H1 (cell line): ENCODE data around the gene SEMA6A. TPM values are rescaled to one million over a fixed set of nuclear protein-coding genes. Genes with fewer than 3 reads are reported as not detected.

Source experiments
- CTCF ChIA-PET: fragments of 300-600 bp; sonication (Branson Sonifier 250); formaldehyde crosslinking; loops from one replicate; lab custom pipeline; 2021; ENCODE audit not compliant: partially characterized antibody; lab: Charles Lee
- POLR2A ChIA-PET: fragments of 300-600 bp; sonication (Branson Sonifier 250); formaldehyde crosslinking; loops from one replicate; lab custom pipeline; 2021; ENCODE audit warnings: inconsistent platforms; ENCODE audit not compliant: partially characterized antibody; lab: Charles Lee
- DNase-seq, 2 experiments: peaks; one replicate each; pipeline versions ENCODE4 v3.0.0 to v3.0.0-alpha.2; 2010 to 2022; ENCODE audit warnings: low spot score in 2 of 2, low read depth in 1 of 2, mixed read lengths in 1 of 2
- FAIRE-seq: peaks from 2 replicates; lab custom pipeline; 2011; peaks lifted over from hg19 to GRCh38; lab: Jason Lieb, UNC
- H2AFZ ChIP-seq: 2 replicates; pipeline ENCODE4 v1.8.1; 2012; ENCODE audit warnings: low read length, inconsistent platforms
- H2AK5ac ChIP-seq: 2 replicates; pipeline ENCODE4 v1.6.1; 2013; ENCODE audit warnings: low read depth, low read length
- H2BK120ac ChIP-seq: replicated peaks from 2 replicates; pipeline ENCODE3; 2013; ENCODE audit warnings: low read depth, low read length, inconsistent platforms
- H2BK12ac ChIP-seq: 2 replicates; pipeline ENCODE4 v1.6.1; 2013; ENCODE audit warnings: low read depth, low read length
- H2BK15ac ChIP-seq: 2 replicates; pipeline ENCODE4 v1.6.1; 2013; ENCODE audit warnings: low read length
- H2BK20ac ChIP-seq: 2 replicates; pipeline ENCODE4 v1.6.1; 2013; ENCODE audit warnings: low read length
- H2BK5ac ChIP-seq: 2 replicates; pipeline ENCODE4 v1.6.1; 2013; ENCODE audit warnings: low read depth, low read length
- H3K14ac ChIP-seq: 2 replicates; pipeline ENCODE4 v1.6.1; 2013; ENCODE audit warnings: inconsistent platforms; ENCODE audit not compliant: insufficient read length
- H3K18ac ChIP-seq: 2 replicates; pipeline ENCODE4 v1.6.1; 2013; ENCODE audit warnings: low read length; ENCODE audit errors: extremely low read depth
- H3K23ac ChIP-seq: 2 replicates; pipeline ENCODE4 v1.6.1; 2013; ENCODE audit warnings: inconsistent platforms; ENCODE audit not compliant: insufficient read length
- H3K23me2 ChIP-seq: 2 replicates; pipeline ENCODE4 v1.6.1; 2013; ENCODE audit warnings: low read depth, low read length
- H3K27ac ChIP-seq: 2 replicates; pipeline ENCODE4 v1.6.1; 2011; ENCODE audit warnings: low read depth, low read length, inconsistent platforms
- H3K27me3 ChIP-seq, 4 experiments: replicated peaks in 1 of 4; 1 replicate in 1 of 4; 2 replicates in 3 of 4; pipeline versions ENCODE4 v1.6.1 to v1.8.1; 2011 to 2013; ENCODE audit warnings: low read length in 3 of 4, mild to moderate bottlenecking in 3 of 4, inconsistent platforms in 2 of 4, mixed read lengths in 2 of 4, moderate library complexity in 1 of 4; ENCODE audit not compliant: control insufficient read depth in 3 of 4, insufficient read depth in 3 of 4; ENCODE audit errors: extremely low read depth in 1 of 4
- H3K36me3 ChIP-seq, 4 experiments: 2 replicates each; pipeline versions ENCODE4 v1.6.1 to v1.8.1; 2011 to 2013; ENCODE audit warnings: mild to moderate bottlenecking in 4 of 4, low read length in 3 of 4, moderate library complexity in 2 of 4, control low read depth in 1 of 4, inconsistent platforms in 1 of 4; ENCODE audit not compliant: insufficient read depth in 4 of 4, control insufficient read depth in 2 of 4
- H3K4ac ChIP-seq: replicated peaks from 2 replicates; pipeline ENCODE3; 2013; ENCODE audit warnings: low read length, low read depth, mixed read lengths, inconsistent platforms; ENCODE audit not compliant: insufficient read length
- H3K4me1 ChIP-seq, 4 experiments: replicated peaks in 1 of 4; 1 replicate in 1 of 4; 2 replicates in 3 of 4; pipeline versions ENCODE4 v1.6.1 to v1.8.1; 2011 to 2013; ENCODE audit warnings: low read length in 3 of 4, inconsistent platforms in 2 of 4, mixed read lengths in 1 of 4; ENCODE audit not compliant: insufficient read depth in 4 of 4, control insufficient read depth in 3 of 4
- H3K4me2 ChIP-seq, 2 experiments: 2 replicates each; pipeline versions ENCODE4 v1.6.1 to v1.8.1; 2011 to 2013; ENCODE audit warnings: low read depth in 2 of 2, low read length in 2 of 2, control low read depth in 1 of 2, inconsistent platforms in 1 of 2, mild to moderate bottlenecking in 1 of 2; ENCODE audit not compliant: insufficient read depth in 1 of 2
- H3K4me3 ChIP-seq, 4 experiments: fragments of 200-600, 300-600 bp in 1 of 4; sonication (generic), shearing (Covaris generic), sonication (Bioruptor Twin) in 1 of 4; 2 replicates each; pipeline versions ENCODE4 v1.5.1 to v1.8.1; 2011 to 2016; ENCODE audit warnings: low read length in 4 of 4, low read depth in 3 of 4, control low read depth in 2 of 4, inconsistent platforms in 2 of 4, mild to moderate bottlenecking in 2 of 4, mixed read lengths in 1 of 4, moderate library complexity in 1 of 4; ENCODE audit not compliant: insufficient read depth in 2 of 4; ENCODE audit errors: extremely low read depth in 1 of 4
- H3K56ac ChIP-seq: replicated peaks from 2 replicates; pipeline ENCODE3; 2013; ENCODE audit warnings: low read depth, mild to moderate bottlenecking, mixed read lengths, low read length, inconsistent platforms; ENCODE audit not compliant: insufficient read length
- H3K79me1 ChIP-seq: 2 replicates; pipeline ENCODE4 v1.6.1; 2013; ENCODE audit warnings: low read depth, low read length, control low read depth
- H3K79me2 ChIP-seq, 2 experiments: 2 replicates each; pipeline versions ENCODE4 v1.6.1 to v1.8.1; 2012 to 2013; ENCODE audit warnings: low read length in 2 of 2, mild to moderate bottlenecking in 2 of 2, inconsistent platforms in 1 of 2; ENCODE audit not compliant: insufficient read depth in 2 of 2, control insufficient read depth in 1 of 2
- H3K9ac ChIP-seq, 4 experiments: replicated peaks in 1 of 4; 1 replicate in 1 of 4; 2 replicates in 3 of 4; pipeline versions ENCODE4 v1.6.1 to v1.8.1; 2011 to 2013; ENCODE audit warnings: low read depth in 3 of 4, low read length in 3 of 4, control low read depth in 2 of 4, mild to moderate bottlenecking in 2 of 4, moderate library complexity in 2 of 4, inconsistent platforms in 1 of 4; ENCODE audit errors: extremely low read depth in 1 of 4
- H3K9me3 ChIP-seq, 2 experiments: 2 replicates each; pipeline versions ENCODE4 v1.6.1 to v1.8.1; 2012 to 2013; ENCODE audit warnings: mild to moderate bottlenecking in 2 of 2, moderate library complexity in 2 of 2, control low read depth in 1 of 2, inconsistent platforms in 1 of 2, low read depth in 1 of 2, low read length in 1 of 2, mixed read lengths in 1 of 2; ENCODE audit not compliant: insufficient read depth in 2 of 2
- H4K20me1 ChIP-seq, 2 experiments: replicated peaks in 1 of 2; 2 replicates each; pipeline versions ENCODE3 to v1.8.1; 2011 to 2013; ENCODE audit warnings: inconsistent platforms in 2 of 2, low read length in 2 of 2, mild to moderate bottlenecking in 1 of 2; ENCODE audit not compliant: insufficient read depth in 2 of 2, control insufficient read depth in 1 of 2
- H4K5ac ChIP-seq: 2 replicates; pipeline ENCODE4 v1.6.1; 2013; ENCODE audit warnings: low read length, low read depth, mixed read lengths, inconsistent platforms; ENCODE audit not compliant: insufficient read length
- H4K8ac ChIP-seq: 2 replicates; pipeline ENCODE4 v1.8.0; 2013; ENCODE audit warnings: mild to moderate bottlenecking, moderate library complexity, low read length, inconsistent platforms; ENCODE audit not compliant: insufficient read depth; ENCODE audit errors: extremely low read depth
- H4K91ac ChIP-seq: replicated peaks from 2 replicates; pipeline ENCODE3; 2013; ENCODE audit warnings: low read length, mixed read lengths, inconsistent platforms; ENCODE audit not compliant: insufficient read length
- POLR2AphosphoS5 ChIP-seq: IDR thresholded peaks from 2 replicates; pipeline ENCODE4 v1.6.1; 2011; ENCODE audit warnings: low read depth, low read length
- TAF7 ChIP-seq: optimal IDR thresholded peaks from 2 replicates; pipeline ENCODE3; 2011; ENCODE audit warnings: low read depth, mild to moderate bottlenecking, inconsistent platforms, low read length, moderate library complexity, borderline replicate concordance
- WGBS, 2 experiments: shearing (Covaris generic) in 1 of 2; methylation state at CpG; one replicate each; pipeline versions ENCODE4 v1.1.6 to v1.1.7; 2013 to 2015; ENCODE audit warnings: low lambda C conversion rate in 2 of 2, mixed read lengths in 2 of 2, inconsistent platforms in 1 of 2, low coverage in 1 of 2, missing lambda C conversion rate in 1 of 2; ENCODE audit not compliant: insufficient replicate concordance in 2 of 2, insufficient coverage in 1 of 2, insufficient read length in 1 of 2; ENCODE audit errors: extremely low coverage in 1 of 2, missing lambda C conversion rate in 1 of 2; 5-methylcytosine and 5-hydroxymethylcytosine counted together
- polyA plus RNA-seq, 7 experiments: library from polyadenylated mRNA; depleted of rRNA in 3 of 7; stranded (reverse) in 5 of 7; unstranded in 2 of 7; fragments of >200 nt in 5 of 7; fragments of 200-250 nt in 2 of 7; gene quantifications; 1 replicate in 5 of 7; 2 replicates in 1 of 7; 4 replicates in 1 of 7; pipeline versions ENCODE4 v1.2.1 to v1.2.3, GENCODE V29; 2011 to 2013; ENCODE audit warnings: missing spikeins in 2 of 7, mixed read lengths in 2 of 7
- total RNA-seq: library from RNA; stranded (reverse); fragmentation: NEBNext Ultra II Directional; extraction: Animal tissue kit (Norgen Biotek cat#: 25700); gene quantifications from 2 replicates; pipeline ENCODE4 v1.2.1, GENCODE V29; 2021

The SEMA6A gene
- total and polyA plus RNA-seq, 2 of the 8 experiments (the other 6 are each of a cell fraction or from before 2014, with no cell fraction given): 78.3 to 277 TPM

DNA sequence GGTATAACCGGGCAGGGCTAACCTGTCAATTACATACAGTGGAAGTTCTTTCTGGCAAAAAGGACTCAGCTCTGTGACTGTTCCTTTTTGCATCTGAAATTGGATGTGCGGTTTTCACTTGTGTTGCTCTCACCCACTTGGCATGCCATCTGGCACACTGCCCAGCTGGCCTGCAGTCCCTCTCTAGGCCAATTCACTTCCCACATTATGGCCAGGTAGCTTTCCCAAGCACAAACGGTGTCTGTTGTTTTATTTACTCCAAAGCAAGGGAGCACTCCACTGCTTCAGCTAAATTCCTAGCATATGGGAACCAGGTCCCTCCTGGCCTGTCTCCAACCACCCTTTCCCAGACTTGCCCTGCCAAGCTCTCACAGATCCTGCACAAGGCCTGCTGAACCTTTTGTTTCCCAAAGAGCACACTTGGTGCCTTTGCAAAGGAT is 132.5 kb downstream of the SEMA6A start:
- no peak overlapping the region for H2BK120ac ChIP-seq
- CTCF ChIA-PET: interaction anchor here (1.1 to 1.6 kb wide), 5 partner anchors 45 to 300 kb away, joined by 3 to 4 read pairs (median 4); no protein-coding TSS in a partner anchor
- no peak overlapping the region for H3K18ac ChIP-seq
- DNase-seq: no peak
- H3K4me2 ChIP-seq: no peak overlapping the region
- H3K23me2 ChIP-seq: no peaks in the 10 kb centered on the region; the same call in 1 of the 2 replicates
- H2AK5ac ChIP-seq: no peak overlapping the region
- no peak for TF ChIP-seq TAF7
- 0 out of 2 replicates have a peak, but pooled peaks have one; percentile 14 for TF ChIP-seq POLR2AphosphoS5
- no peak overlapping the region for H3K9ac ChIP-seq
- H3K36me3 ChIP-seq: peaks cover 8 to 29% (median 17%) of the 10 kb centered on the region in 4 experiments; a peak in 6 of 8 replicates
- H3K27ac ChIP-seq: no peak overlapping the region
- H4K5ac ChIP-seq: no peak overlapping the region
- H3K14ac ChIP-seq: no peak overlapping the region
- no peak overlapping the region for H4K91ac ChIP-seq
- peaks cover 0 to 7% of the 10 kb centered on the region in 2 experiments for H4K20me1 ChIP-seq
- no peak overlapping the region for H2BK20ac ChIP-seq
- no peak overlapping the region for H2BK15ac ChIP-seq
- peaks cover 4 to 35% (median 17%) of the 10 kb centered on the region in 4 experiments for H3K4me1 ChIP-seq
- no peak overlapping the region for H2BK12ac ChIP-seq
- no peak overlapping the region for H3K23ac ChIP-seq
- H3K79me1 ChIP-seq: no peaks in the 10 kb centered on the region; the same call in 1 of the 2 replicates
- H2BK5ac ChIP-seq: no peak overlapping the region
- no peak overlapping the region for H3K4ac ChIP-seq
- H4K8ac ChIP-seq: no peak overlapping the region
- no peak overlapping the region for H3K56ac ChIP-seq
- peaks cover 0 to 13% (median 3%) of the 10 kb centered on the region in 4 experiments; a peak in 3 of 7 replicates for H3K27me3 ChIP-seq
- WGBS, 2 experiments: 88% methylated on average over 3 of the region's 3 CpGs; no CpG with 5 or more reads in 1 of the 2 experiments
- no peaks in the 10 kb centered on the region for H3K79me2 ChIP-seq
- no peak overlapping the region for H3K4me3 ChIP-seq
- H2AFZ ChIP-seq: no peak overlapping the region
- H3K9me3 ChIP-seq: no peaks in the 10 kb centered on the region
- POLR2A ChIA-PET: interaction anchor here (1.2 to 2.2 kb wide), 4 partner anchors 11 to 600 kb away, joined by 3 to 14 read pairs (median 3); no protein-coding TSS in a partner anchor
- no peak for FAIRE-seq
